Measurements from ENCODE around the gene SLC4A1. TPM values are rescaled to one million over a fixed set of nuclear protein-coding genes. Genes with fewer than 3 reads are reported as not detected.

Gene SLC4A1
- total and polyA plus RNA-seq, 4 donors, result 0.14 to 1,478 TPM; not detected in 2

DNA sequence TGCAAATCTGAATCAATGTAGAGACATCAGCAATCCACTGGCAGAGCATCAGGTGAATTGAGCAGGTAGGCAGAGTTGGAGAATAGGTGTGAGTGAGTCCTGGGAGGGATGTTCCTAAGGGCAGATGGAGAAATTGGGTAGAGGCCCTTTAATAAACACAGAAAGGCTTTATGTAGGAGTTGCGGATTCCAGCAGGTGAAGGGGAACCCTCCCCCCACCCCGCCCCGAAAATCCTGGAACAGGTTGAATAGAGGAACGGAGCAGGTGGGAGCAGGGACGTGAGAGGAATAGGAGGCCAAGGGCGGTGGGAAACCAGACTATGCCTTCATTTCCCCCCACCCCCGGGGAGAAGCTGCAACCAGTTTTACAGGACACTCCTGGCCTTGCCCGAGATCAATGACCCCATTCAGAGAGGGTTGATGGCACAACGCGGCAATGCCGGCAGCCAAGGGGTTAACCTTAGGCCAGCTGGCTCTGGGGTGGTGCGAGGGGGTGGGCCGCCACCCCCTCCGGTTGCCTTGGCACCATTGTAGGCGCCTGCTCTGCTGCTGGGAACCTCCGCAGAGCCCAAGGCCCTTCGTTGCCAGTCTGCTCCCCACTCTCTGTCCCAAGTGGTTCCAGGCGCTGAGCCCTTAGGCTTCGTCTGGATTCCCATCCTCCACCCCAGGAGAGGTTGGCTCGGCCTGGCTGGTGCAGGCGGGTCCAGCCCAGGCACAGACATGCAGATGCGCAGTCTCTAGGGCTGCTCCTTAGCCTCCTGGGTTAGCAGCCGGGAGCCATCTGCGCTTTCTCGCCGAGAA is 39.7 kb upstream of the SLC4A1 start:
- WGBS, result 8% methylated on average over 26 of the region's 26 CpGs
- no peaks in the 10 kb centered on the region for H3K36me3 ChIP-seq (ENCODE audit: control insufficient read depth in 4 of 4, insufficient read depth in 3 of 4, low read depth in 1 of 4, low read length in 3 of 4)
- no peak overlapping the region for H3K9ac ChIP-seq (ENCODE audit: low read depth in 1 of 2, low read length in 2 of 2)
- H3K27me3 ChIP-seq (ENCODE audit: control insufficient read depth in 4 of 4, insufficient read depth in 4 of 4, low read length in 3 of 4), result peaks cover 0 to 7% (median 2%) of the 10 kb centered on the region in 4 donors
- H3K4me1 ChIP-seq (ENCODE audit: control insufficient read depth in 4 of 4, insufficient read depth in 4 of 4, low read length in 3 of 4), result peaks cover 5 to 13% (median 8%) of the 10 kb centered on the region in 4 donors
- no peak for DNase-seq (ENCODE audit: low spot score)
- H3K9me3 ChIP-seq (ENCODE audit: control insufficient read depth in 4 of 4, low read length in 3 of 4), result no peaks in the 10 kb centered on the region
- TF ChIP-seq FOXA2 (IDR thresholded peaks at IDR 0.05), result no peak
- no peak for TF ChIP-seq FOXA1 (IDR thresholded peaks at IDR 0.05)
- TF ChIP-seq, protein P1, sequence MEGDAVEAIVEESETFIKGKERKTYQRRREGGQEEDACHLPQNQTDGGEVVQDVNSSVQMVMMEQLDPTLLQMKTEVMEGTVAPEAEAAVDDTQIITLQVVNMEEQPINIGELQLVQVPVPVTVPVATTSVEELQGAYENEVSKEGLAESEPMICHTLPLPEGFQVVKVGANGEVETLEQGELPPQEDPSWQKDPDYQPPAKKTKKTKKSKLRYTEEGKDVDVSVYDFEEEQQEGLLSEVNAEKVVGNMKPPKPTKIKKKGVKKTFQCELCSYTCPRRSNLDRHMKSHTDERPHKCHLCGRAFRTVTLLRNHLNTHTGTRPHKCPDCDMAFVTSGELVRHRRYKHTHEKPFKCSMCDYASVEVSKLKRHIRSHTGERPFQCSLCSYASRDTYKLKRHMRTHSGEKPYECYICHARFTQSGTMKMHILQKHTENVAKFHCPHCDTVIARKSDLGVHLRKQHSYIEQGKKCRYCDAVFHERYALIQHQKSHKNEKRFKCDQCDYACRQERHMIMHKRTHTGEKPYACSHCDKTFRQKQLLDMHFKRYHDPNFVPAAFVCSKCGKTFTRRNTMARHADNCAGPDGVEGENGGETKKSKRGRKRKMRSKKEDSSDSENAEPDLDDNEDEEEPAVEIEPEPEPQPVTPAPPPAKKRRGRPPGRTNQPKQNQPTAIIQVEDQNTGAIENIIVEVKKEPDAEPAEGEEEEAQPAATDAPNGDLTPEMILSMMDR (IDR thresholded peaks at IDR 0.05; ENCODE audit: low read depth, low read length, missing input control), result no peak
- TF ChIP-seq JUND (IDR thresholded peaks at IDR 0.05), result no peak
- TF ChIP-seq, protein P2, sequence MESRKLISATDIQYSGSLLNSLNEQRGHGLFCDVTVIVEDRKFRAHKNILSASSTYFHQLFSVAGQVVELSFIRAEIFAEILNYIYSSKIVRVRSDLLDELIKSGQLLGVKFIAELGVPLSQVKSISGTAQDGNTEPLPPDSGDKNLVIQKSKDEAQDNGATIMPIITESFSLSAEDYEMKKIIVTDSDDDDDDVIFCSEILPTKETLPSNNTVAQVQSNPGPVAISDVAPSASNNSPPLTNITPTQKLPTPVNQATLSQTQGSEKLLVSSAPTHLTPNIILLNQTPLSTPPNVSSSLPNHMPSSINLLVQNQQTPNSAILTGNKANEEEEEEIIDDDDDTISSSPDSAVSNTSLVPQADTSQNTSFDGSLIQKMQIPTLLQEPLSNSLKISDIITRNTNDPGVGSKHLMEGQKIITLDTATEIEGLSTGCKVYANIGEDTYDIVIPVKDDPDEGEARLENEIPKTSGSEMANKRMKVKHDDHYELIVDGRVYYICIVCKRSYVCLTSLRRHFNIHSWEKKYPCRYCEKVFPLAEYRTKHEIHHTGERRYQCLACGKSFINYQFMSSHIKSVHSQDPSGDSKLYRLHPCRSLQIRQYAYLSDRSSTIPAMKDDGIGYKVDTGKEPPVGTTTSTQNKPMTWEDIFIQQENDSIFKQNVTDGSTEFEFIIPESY (IDR thresholded peaks at IDR 0.05), result no peak
- TF ChIP-seq, protein P3, sequence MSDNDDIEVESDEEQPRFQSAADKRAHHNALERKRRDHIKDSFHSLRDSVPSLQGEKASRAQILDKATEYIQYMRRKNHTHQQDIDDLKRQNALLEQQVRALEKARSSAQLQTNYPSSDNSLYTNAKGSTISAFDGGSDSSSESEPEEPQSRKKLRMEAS (IDR thresholded peaks at IDR 0.05), result no peak
- TF ChIP-seq, protein P4, sequence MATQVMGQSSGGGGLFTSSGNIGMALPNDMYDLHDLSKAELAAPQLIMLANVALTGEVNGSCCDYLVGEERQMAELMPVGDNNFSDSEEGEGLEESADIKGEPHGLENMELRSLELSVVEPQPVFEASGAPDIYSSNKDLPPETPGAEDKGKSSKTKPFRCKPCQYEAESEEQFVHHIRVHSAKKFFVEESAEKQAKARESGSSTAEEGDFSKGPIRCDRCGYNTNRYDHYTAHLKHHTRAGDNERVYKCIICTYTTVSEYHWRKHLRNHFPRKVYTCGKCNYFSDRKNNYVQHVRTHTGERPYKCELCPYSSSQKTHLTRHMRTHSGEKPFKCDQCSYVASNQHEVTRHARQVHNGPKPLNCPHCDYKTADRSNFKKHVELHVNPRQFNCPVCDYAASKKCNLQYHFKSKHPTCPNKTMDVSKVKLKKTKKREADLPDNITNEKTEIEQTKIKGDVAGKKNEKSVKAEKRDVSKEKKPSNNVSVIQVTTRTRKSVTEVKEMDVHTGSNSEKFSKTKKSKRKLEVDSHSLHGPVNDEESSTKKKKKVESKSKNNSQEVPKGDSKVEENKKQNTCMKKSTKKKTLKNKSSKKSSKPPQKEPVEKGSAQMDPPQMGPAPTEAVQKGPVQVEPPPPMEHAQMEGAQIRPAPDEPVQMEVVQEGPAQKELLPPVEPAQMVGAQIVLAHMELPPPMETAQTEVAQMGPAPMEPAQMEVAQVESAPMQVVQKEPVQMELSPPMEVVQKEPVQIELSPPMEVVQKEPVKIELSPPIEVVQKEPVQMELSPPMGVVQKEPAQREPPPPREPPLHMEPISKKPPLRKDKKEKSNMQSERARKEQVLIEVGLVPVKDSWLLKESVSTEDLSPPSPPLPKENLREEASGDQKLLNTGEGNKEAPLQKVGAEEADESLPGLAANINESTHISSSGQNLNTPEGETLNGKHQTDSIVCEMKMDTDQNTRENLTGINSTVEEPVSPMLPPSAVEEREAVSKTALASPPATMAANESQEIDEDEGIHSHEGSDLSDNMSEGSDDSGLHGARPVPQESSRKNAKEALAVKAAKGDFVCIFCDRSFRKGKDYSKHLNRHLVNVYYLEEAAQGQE (IDR thresholded peaks at IDR 0.05), result no peak
- no peak for TF ChIP-seq HNF4A (conservative IDR thresholded peaks at IDR 0.05)
- TF ChIP-seq SP1 (IDR thresholded peaks at IDR 0.05), result no peak
- no peak for TF ChIP-seq HNF4G (IDR thresholded peaks at IDR 0.05)
- TF ChIP-seq YY1 (IDR thresholded peaks at IDR 0.05), result no peak
- TF ChIP-seq RAD21 (IDR thresholded peaks at IDR 0.05), result no peak
- no peak for TF ChIP-seq EGR1 (IDR thresholded peaks at IDR 0.05; ENCODE audit: low read depth in 2 of 2)
- TF ChIP-seq NR2F2 (IDR thresholded peaks at IDR 0.05), result no peak
- no peak for TF ChIP-seq RXRA (IDR thresholded peaks at IDR 0.05)
- peak overlapping the region in 1 of 3 donors; percentile 34 for H3K4me3 ChIP-seq (ENCODE audit: low read depth in 1 of 3, low read length in 3 of 3)
- H3K27ac ChIP-seq (ENCODE audit: low read depth in 1 of 2, low read length in 2 of 2), result no peak overlapping the region

DNA sequence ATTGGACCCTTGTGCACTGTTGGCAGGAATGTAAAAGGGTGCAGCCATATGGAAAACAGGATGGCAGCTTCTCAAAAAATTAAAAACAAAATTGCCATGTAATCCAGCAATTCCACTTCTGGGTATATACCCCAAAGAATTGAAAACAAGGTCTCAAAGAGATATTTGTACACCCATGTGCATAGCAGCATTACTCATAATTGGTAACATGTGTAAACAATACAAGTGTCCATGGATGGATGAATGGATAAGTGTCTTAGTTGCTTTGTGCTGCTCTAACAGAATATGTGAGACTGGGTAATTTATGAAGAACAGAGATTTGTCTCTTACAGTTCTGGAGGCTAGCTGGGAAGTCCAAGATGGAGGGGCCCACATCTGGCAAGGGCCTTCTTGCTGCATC is 36.7 kb upstream of the SLC4A1 start:
- H3K27ac ChIP-seq (ENCODE audit: low read depth in 1 of 2, low read length in 2 of 2), result no peak overlapping the region
- peaks cover 0 to 7% (median 2%) of the 10 kb centered on the region in 4 donors for H3K27me3 ChIP-seq (ENCODE audit: control insufficient read depth in 4 of 4, insufficient read depth in 4 of 4, low read length in 3 of 4)
- DNase-seq (ENCODE audit: low spot score), result no peak

More for the DNA sequence above, 36.7 kb upstream of the SLC4A1 start:
- Histone ChIP-seq H3K4me1 (ENCODE audit: control insufficient read depth in 4 of 4, insufficient read depth in 4 of 4, low read length in 3 of 4) (peaks cover 5 to 13% (median 8%) of the 10 kb centered on the region in 4 donors), H3K9me3 (ENCODE audit: control insufficient read depth in 4 of 4, low read length in 3 of 4) (no peaks in the 10 kb centered on the region), H3K4me3 (ENCODE audit: low read depth in 1 of 3, low read length in 3 of 3) (no peak overlapping the region), H3K36me3 (ENCODE audit: control insufficient read depth in 4 of 4, insufficient read depth in 3 of 4, low read depth in 1 of 4, low read length in 3 of 4) (no peaks in the 10 kb centered on the region), H3K9ac (ENCODE audit: low read depth in 1 of 2, low read length in 2 of 2) (no peak overlapping the region)
- no peak for TF ChIP-seq RXRA (IDR thresholded peaks at IDR 0.05)

Measured in liver (tissue), 9 donors.